Neural cell (in vitro differentiated cells): Measurements from ENCODE around the gene CCDC77. TPM values are rescaled to one million over a fixed set of nuclear protein-coding genes. Genes with fewer than 3 reads are reported as not detected.

Experiments used
- H2AFZ ChIP-seq: fragments of 200-600, 300-800 bp; sonication (generic), shearing (Covaris generic); 2 replicates; pipeline ENCODE4 v1.6.0; 2014; ENCODE audit warnings: low read depth, mild to moderate bottlenecking, antibody characterized with exemption, low read length, moderate library complexity
- H3F3A ChIP-seq: fragments of 200-600 bp; shearing (Covaris generic); 2 replicates; pipeline ENCODE4 v1.6.1; 2016; ENCODE audit warnings: mild to moderate bottlenecking, moderate library complexity, mixed read lengths, antibody characterized with exemption, low read length; ENCODE audit not compliant: insufficient read depth, poor library complexity, severe bottlenecking
- H3K27ac ChIP-seq: fragments of 200-600, 300-800 bp; sonication (generic), shearing (Covaris generic); 2 replicates; pipeline ENCODE4 v1.5.1; 2014; ENCODE audit warnings: mild to moderate bottlenecking, low read length, moderate library complexity
- H3K27me3 ChIP-seq: fragments of 300-800, 200-600 bp; sonication (generic), shearing (Covaris generic); 2 replicates; pipeline ENCODE4 v1.6.0; 2014; ENCODE audit warnings: mild to moderate bottlenecking, low read depth, low read length, moderate library complexity; ENCODE audit not compliant: insufficient read depth
- H3K36me3 ChIP-seq: fragments of 300-800, 200-600 bp; sonication (generic), shearing (Covaris generic); 2 replicates; pipeline ENCODE4 v1.5.1; 2014; ENCODE audit warnings: mild to moderate bottlenecking, antibody characterized with exemption, low read length, moderate library complexity; ENCODE audit not compliant: insufficient read depth
- H3K4me2 ChIP-seq: fragments of 300-800, 200-600 bp; sonication (generic), shearing (Covaris generic); 2 replicates; pipeline ENCODE4 v1.6.0; 2014; ENCODE audit warnings: mild to moderate bottlenecking, low read length
- H3K4me3 ChIP-seq: fragments of 300-800, 200-600 bp; sonication (generic), shearing (Covaris generic); 2 replicates; pipeline ENCODE4 v1.5.1; 2014; ENCODE audit warnings: mild to moderate bottlenecking, low read length, moderate library complexity
- H3K79me2 ChIP-seq: fragments of 200-600 bp; shearing (Covaris generic); replicated peaks from 2 replicates; pipeline ENCODE4 v1.6.0; 2014; ENCODE audit warnings: mild to moderate bottlenecking, low read length, moderate library complexity; ENCODE audit not compliant: insufficient read depth
- H3K9ac ChIP-seq: fragments of 300-800, 200-600 bp; sonication (generic), shearing (Covaris generic); 2 replicates; pipeline ENCODE4 v1.6.1; 2016; ENCODE audit warnings: mild to moderate bottlenecking, low read length, mixed read lengths
- H3K9me2 ChIP-seq: fragments of 200-600 bp; shearing (Covaris generic); 2 replicates; pipeline ENCODE4 v1.6.1; 2016; ENCODE audit warnings: mild to moderate bottlenecking, low read length, mixed read lengths; ENCODE audit not compliant: insufficient read depth
- H3K9me3 ChIP-seq: fragments of 200-600, 300-800 bp; sonication (generic), shearing (Covaris generic); 2 replicates; pipeline ENCODE4 v1.6.1; 2016; ENCODE audit warnings: mild to moderate bottlenecking, mixed run types, low read length, moderate library complexity, mixed read lengths
- H4K20me1 ChIP-seq: fragments of 200-600 bp; shearing (Covaris generic); 2 replicates; pipeline ENCODE4 v1.6.1; 2016; ENCODE audit warnings: mild to moderate bottlenecking, mixed run types; ENCODE audit not compliant: insufficient read depth
- EP300 ChIP-seq: fragments of 450-650 bp; conservative IDR thresholded peaks from 2 replicates; pipeline ENCODE4 v1.6.1; 2014; ENCODE audit warnings: antibody characterized with exemption, mild to moderate bottlenecking, moderate library complexity; ENCODE audit not compliant: poor library complexity, severe bottlenecking
- EZH2 ChIP-seq: fragments of 200-600, 300-800 bp; shearing (Covaris generic), sonication (generic); IDR thresholded peaks from 2 replicates; pipeline ENCODE4 v1.6.1; 2014; ENCODE audit warnings: antibody characterized with exemption, low read length, borderline replicate concordance, mild to moderate bottlenecking; ENCODE audit not compliant: insufficient read depth, poor library complexity, severe bottlenecking
- MXI1 ChIP-seq: fragments of 450-650 bp; conservative IDR thresholded peaks from 2 replicates; pipeline ENCODE4 v1.6.1; 2014; ENCODE audit warnings: antibody characterized with exemption, mild to moderate bottlenecking; ENCODE audit not compliant: poor library complexity, severe bottlenecking
- POLR2AphosphoS5 ChIP-seq: IDR thresholded peaks from 2 replicates; pipeline ENCODE4 v1.6.1; 2012
- RAD21 ChIP-seq: fragments of 450-650 bp; conservative IDR thresholded peaks from 2 replicates; pipeline ENCODE4 v1.6.1; 2014; ENCODE audit warnings: antibody characterized with exemption, mild to moderate bottlenecking, moderate library complexity
- SMC3 ChIP-seq: fragments of 450-650 bp; conservative IDR thresholded peaks from 2 replicates; pipeline ENCODE4 v1.6.1; 2014; ENCODE audit warnings: antibody characterized with exemption, mild to moderate bottlenecking, moderate library complexity; ENCODE audit not compliant: poor library complexity
- TAF1 ChIP-seq: IDR thresholded peaks from 2 replicates; pipeline ENCODE4 v1.6.1; 2012; ENCODE audit warnings: low read depth
- polyA plus RNA-seq: library from polyadenylated mRNA; depleted of rRNA; stranded (reverse); fragments of >200 nt; gene quantifications from 2 replicates; pipeline ENCODE4 v1.2.3, GENCODE V29; 2014
- TF ChIP-seq, protein P1 (sequence below): IDR thresholded peaks from 2 replicates; pipeline ENCODE4 v1.6.1; 2012; ENCODE audit warnings: borderline replicate concordance
- TF ChIP-seq, protein P2 (sequence below): fragments of 450-650 bp; IDR thresholded peaks from 2 replicates; pipeline ENCODE4 v1.5.1; 2014; ENCODE audit warnings: antibody characterized with exemption, mild to moderate bottlenecking, moderate library complexity; ENCODE audit not compliant: poor library complexity, severe bottlenecking

Gene CCDC77
- polyA plus RNA-seq, 1 donor from 2014 or later, result 42.9 TPM

DNA sequence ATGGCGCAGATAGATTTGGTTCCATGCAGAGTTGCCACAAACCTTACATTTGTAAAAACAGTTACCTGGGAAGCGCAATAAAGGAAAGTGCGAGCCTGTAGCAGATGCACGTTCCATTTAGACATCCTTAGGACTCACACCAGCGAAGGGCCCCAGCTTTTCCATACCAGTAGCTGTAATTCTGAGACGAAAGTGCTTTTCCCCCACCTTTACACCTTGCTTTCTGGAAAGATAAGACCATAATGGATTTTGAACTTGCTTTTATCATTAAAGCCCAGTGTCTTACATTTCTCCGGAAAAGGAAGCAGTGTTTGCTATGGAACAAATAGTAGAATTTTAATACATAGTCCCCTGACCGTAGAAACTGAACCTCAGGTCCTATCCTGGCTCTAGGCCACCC is 616 bp upstream of the CCDC77 start:
- Histone ChIP-seq H3F3A (no peaks in the 10 kb centered on the region), H3K9me2 (no peaks in the 10 kb centered on the region), H3K36me3 (no peaks in the 10 kb centered on the region), H4K20me1 (no peaks in the 10 kb centered on the region), H2AFZ (no peak overlapping the region), H3K4me2 (peak overlapping the region; percentile 57), H3K27ac (no peak overlapping the region), H3K4me3 (peak overlapping the region; percentile 75), H3K27me3 (no peaks in the 10 kb centered on the region), H3K9me3 (no peaks in the 10 kb centered on the region), H3K9ac (no peak overlapping the region), H3K79me2 (peaks cover 13% of the 10 kb centered on the region)
- no peak for TF ChIP-seq TAF1
- TF ChIP-seq, protein P1, sequence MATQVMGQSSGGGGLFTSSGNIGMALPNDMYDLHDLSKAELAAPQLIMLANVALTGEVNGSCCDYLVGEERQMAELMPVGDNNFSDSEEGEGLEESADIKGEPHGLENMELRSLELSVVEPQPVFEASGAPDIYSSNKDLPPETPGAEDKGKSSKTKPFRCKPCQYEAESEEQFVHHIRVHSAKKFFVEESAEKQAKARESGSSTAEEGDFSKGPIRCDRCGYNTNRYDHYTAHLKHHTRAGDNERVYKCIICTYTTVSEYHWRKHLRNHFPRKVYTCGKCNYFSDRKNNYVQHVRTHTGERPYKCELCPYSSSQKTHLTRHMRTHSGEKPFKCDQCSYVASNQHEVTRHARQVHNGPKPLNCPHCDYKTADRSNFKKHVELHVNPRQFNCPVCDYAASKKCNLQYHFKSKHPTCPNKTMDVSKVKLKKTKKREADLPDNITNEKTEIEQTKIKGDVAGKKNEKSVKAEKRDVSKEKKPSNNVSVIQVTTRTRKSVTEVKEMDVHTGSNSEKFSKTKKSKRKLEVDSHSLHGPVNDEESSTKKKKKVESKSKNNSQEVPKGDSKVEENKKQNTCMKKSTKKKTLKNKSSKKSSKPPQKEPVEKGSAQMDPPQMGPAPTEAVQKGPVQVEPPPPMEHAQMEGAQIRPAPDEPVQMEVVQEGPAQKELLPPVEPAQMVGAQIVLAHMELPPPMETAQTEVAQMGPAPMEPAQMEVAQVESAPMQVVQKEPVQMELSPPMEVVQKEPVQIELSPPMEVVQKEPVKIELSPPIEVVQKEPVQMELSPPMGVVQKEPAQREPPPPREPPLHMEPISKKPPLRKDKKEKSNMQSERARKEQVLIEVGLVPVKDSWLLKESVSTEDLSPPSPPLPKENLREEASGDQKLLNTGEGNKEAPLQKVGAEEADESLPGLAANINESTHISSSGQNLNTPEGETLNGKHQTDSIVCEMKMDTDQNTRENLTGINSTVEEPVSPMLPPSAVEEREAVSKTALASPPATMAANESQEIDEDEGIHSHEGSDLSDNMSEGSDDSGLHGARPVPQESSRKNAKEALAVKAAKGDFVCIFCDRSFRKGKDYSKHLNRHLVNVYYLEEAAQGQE, result no peak
- no peak for TF ChIP-seq EP300
- no peak for TF ChIP-seq POLR2AphosphoS5
- TF ChIP-seq SMC3, result no peak
- TF ChIP-seq MXI1, result no peak
- TF ChIP-seq, protein P2, sequence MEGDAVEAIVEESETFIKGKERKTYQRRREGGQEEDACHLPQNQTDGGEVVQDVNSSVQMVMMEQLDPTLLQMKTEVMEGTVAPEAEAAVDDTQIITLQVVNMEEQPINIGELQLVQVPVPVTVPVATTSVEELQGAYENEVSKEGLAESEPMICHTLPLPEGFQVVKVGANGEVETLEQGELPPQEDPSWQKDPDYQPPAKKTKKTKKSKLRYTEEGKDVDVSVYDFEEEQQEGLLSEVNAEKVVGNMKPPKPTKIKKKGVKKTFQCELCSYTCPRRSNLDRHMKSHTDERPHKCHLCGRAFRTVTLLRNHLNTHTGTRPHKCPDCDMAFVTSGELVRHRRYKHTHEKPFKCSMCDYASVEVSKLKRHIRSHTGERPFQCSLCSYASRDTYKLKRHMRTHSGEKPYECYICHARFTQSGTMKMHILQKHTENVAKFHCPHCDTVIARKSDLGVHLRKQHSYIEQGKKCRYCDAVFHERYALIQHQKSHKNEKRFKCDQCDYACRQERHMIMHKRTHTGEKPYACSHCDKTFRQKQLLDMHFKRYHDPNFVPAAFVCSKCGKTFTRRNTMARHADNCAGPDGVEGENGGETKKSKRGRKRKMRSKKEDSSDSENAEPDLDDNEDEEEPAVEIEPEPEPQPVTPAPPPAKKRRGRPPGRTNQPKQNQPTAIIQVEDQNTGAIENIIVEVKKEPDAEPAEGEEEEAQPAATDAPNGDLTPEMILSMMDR, result no peak
- TF ChIP-seq RAD21, result no peak
- TF ChIP-seq EZH2, result no peak

DNA sequence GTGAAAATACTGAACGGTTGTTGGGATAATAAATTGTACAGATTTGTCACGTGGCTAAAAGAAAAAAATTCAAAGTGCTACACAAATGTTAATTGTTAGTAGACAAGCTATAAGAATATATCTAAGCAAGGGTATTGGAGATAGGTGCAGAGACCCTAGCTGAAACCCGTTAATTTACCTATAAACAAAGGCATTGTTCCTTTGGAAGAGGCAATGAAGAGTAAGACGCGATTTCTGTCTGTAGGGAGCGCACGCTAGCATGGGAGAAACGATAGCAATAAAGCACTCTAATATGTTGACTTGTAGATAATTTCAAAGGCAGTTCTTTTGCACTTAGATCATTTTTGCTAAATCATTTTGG is 565 bp downstream of the CCDC77 start:
- TF ChIP-seq MXI1, result no peak
- TF ChIP-seq SMC3, result peak; percentile 52
- TF ChIP-seq, protein P1, result no peak
- TF ChIP-seq RAD21, result peak; percentile 31
- no peak for TF ChIP-seq POLR2AphosphoS5
- TF ChIP-seq TAF1, result peak; percentile 31
- no peak for TF ChIP-seq EP300
- TF ChIP-seq, protein P2, result peak; percentile 69
- no peak for TF ChIP-seq EZH2
- Histone ChIP-seq H3K36me3 (no peaks in the 10 kb centered on the region), H3K4me2 (peak overlapping the region; percentile 66), H2AFZ (peak overlapping the region; percentile 80), H3K79me2 (peaks cover 13% of the 10 kb centered on the region), H4K20me1 (no peaks in the 10 kb centered on the region), H3F3A (no peaks in the 10 kb centered on the region), H3K4me3 (peak overlapping the region; percentile 75), H3K9me3 (no peaks in the 10 kb centered on the region), H3K27me3 (no peaks in the 10 kb centered on the region), H3K9ac (peak overlapping the region; percentile 57), H3K27ac (peak overlapping the region; percentile 53), H3K9me2 (no peaks in the 10 kb centered on the region)
